Activated CD8-positive, alpha-beta T cell treated with anti-CD3 and anti-CD28 coated beads, Interleukin-2, amount 10 ng/mL, durations not matched to agents 7 days and 5 days (primary cell): ENCODE measurements around the gene OR5D18. TPM values are rescaled to one million over a fixed set of nuclear protein-coding genes. Genes with fewer than 3 reads are reported as not detected.
"Not testable (repeated sequence)": the region's sequence is repeated elsewhere in the genome, so short reads cannot be mapped to it uniquely, and the experiment has no call there.

Experiments
- ATAC-seq: fragments of 150-1000 bp; cut with Tn5 transposase; one replicate; pipeline ENCODE4 v1.10.0; 2021; ENCODE audit warnings: moderate library complexity
- CTCF ChIA-PET: fragments of 350-600 bp; sonication (Branson Sonifier 250); formaldehyde crosslinking; loops from one replicate; lab custom pipeline; 2021; ENCODE audit warnings: antibody characterized with exemption; lab: Charles Lee
- POLR2A ChIA-PET: fragments of 350-600 bp; sonication (Branson Sonifier 250); formaldehyde crosslinking; loops from one replicate; lab custom pipeline; 2021; ENCODE audit warnings: antibody characterized with exemption; lab: Charles Lee
- DNase-seq: peaks from one replicate; pipeline ENCODE4 v3.0.0-alpha.2; 2020
- H3K27ac Mint-ChIP-seq: one replicate; pipeline ENCODE4 v1.8.0; 2021; ENCODE audit warnings: mild to moderate bottlenecking, mixed read lengths
- H3K27me3 Mint-ChIP-seq: one replicate; pipeline ENCODE4 v1.8.0; 2021; ENCODE audit warnings: low read depth, mixed read lengths
- H3K36me3 Mint-ChIP-seq: one replicate; pipeline ENCODE4 v1.8.0; 2021; ENCODE audit warnings: low read depth, mixed read lengths
- H3K4me1 Mint-ChIP-seq: one replicate; pipeline ENCODE4 v1.8.0; 2021; ENCODE audit warnings: low read depth, mixed read lengths
- H3K4me3 Mint-ChIP-seq: one replicate; pipeline ENCODE4 v1.8.0; 2021; ENCODE audit warnings: mild to moderate bottlenecking, mixed read lengths
- H3K9me3 Mint-ChIP-seq: one replicate; pipeline ENCODE4 v1.8.0; 2022; ENCODE audit warnings: mixed read lengths; ENCODE audit not compliant: insufficient read depth
- total RNA-seq, 2 experiments: library from RNA; stranded (reverse); gene quantifications; one replicate each; pipeline ENCODE4 v1.2.3, GENCODE V29; 2021

Gene OR5D18
- total RNA-seq, 2 experiments from 2014 or later, result not detected

GRCh38 chr11:55867354-55867753, 47.9 kb downstream of the OR5D18 start:
- H3K9me3 Mint-ChIP-seq, result peaks cover 13% of the 10 kb centered on the region
- POLR2A ChIA-PET, DNase-seq, H3K4me3 Mint-ChIP-seq, H3K27ac Mint-ChIP-seq, H3K4me1 Mint-ChIP-seq, ATAC-seq, CTCF ChIA-PET, H3K27me3 Mint-ChIP-seq, H3K36me3 Mint-ChIP-seq: not testable (repeated sequence)

Other genes starting within 250 kb of the OR5D18 start
- not detected for gene OR4C16, start 247.5 kb upstream of the OR5D18 start, total RNA-seq
- not detected for gene OR4C11, start 212.0 kb upstream of the OR5D18 start, total RNA-seq
- not detected for gene OR4P4, start 184.5 kb upstream of the OR5D18 start, total RNA-seq
- not detected for gene OR4S2, start 171.3 kb upstream of the OR5D18 start, total RNA-seq
- gene OR4C6, start 157.4 kb upstream of the OR5D18 start, total RNA-seq, result not detected
- not detected for gene OR5D13, start 46.2 kb upstream of the OR5D18 start, total RNA-seq
- not detected for gene OR5D14, start 24.1 kb upstream of the OR5D18 start, total RNA-seq
- gene OR5L1, start 8.3 kb upstream of the OR5D18 start, total RNA-seq, result not detected
- not detected for gene OR5L2, start 7.6 kb downstream of the OR5D18 start, total RNA-seq
- gene OR5D16, start 19.1 kb downstream of the OR5D18 start, total RNA-seq, result not detected
- not detected for gene TRIM51, start 63.7 kb downstream of the OR5D18 start, total RNA-seq
- not detected for gene OR5W2, start 95.0 kb downstream of the OR5D18 start, total RNA-seq
- gene OR5I1, start 116.8 kb downstream of the OR5D18 start, total RNA-seq, result not detected
- gene OR10AG1, start 150.3 kb downstream of the OR5D18 start, total RNA-seq, result not detected
- gene OR5F1, start 175.0 kb downstream of the OR5D18 start, total RNA-seq, result not detected
- gene OR5AS1, start 208.0 kb downstream of the OR5D18 start, total RNA-seq, result not detected